GM13977 (cell line): ENCODE data around the gene GSG1L.
"Not testable (repeated sequence)": the region's sequence is repeated elsewhere in the genome, so short reads cannot be mapped to it uniquely, and the experiment has no call there.

ENCODE experiments used
- DNase-seq: peaks from one replicate; pipeline ENCODE4 v3.0.0; 2012; ENCODE audit warnings: low spot score
- CTCF ChIP-seq: IDR thresholded peaks from 2 replicates; pipeline ENCODE4 v1.5.1; 2012; ENCODE audit warnings: mild to moderate bottlenecking, control low read depth; ENCODE audit not compliant: insufficient read depth; ENCODE audit errors: extremely low read depth, missing control alignments
- in situ Hi-C: fragments of 300-500 bp; cut with MboI; formaldehyde crosslinking; loops from one replicate; pipeline ENCODE4 v1.12.0; 2022; ENCODE audit warnings: low sequenced_read_pairs, low pct_unique_long_range_greater_than_20kb, mixed read lengths, inconsistent platforms; ENCODE audit not compliant: unreplicated experiment

The GSG1L gene

GRCh38 chr16:27980919-27981700 lies 82.4 kb downstream of the GSG1L start:
- DNase-seq = no peak
- TF ChIP-seq CTCF = no peak
- in situ Hi-C loops = no loop called here

GRCh38 chr16:27980076-27980775 lies 83.3 kb downstream of the GSG1L start:
- DNase-seq = no peak
- TF ChIP-seq CTCF = no peak
- in situ Hi-C loops = no loop called here

GRCh38 chr16:27979668-27980067 lies 83.8 kb downstream of the GSG1L start:
- in situ Hi-C loops, DNase-seq: not testable (repeated sequence)

- TF ChIP-seq CTCF = no peak
- DNase-seq = no peak
- in situ Hi-C loops = no loop called here
Measured at GRCh38 chr16:27978876-27979275, 84.6 kb downstream of the GSG1L start.

GRCh38 chr16:27977966-27978365 lies 85.5 kb downstream of the GSG1L start:
- in situ Hi-C loops = no loop called here
- DNase-seq = no peak

GRCh38 chr16:27976990-27977389 lies 86.5 kb downstream of the GSG1L start:
- DNase-seq = no peak
- in situ Hi-C loops = no loop called here
- TF ChIP-seq CTCF = no peak

More at GRCh38 chr16:27977966-27978365, 85.5 kb downstream of the GSG1L start:
- no peak for TF ChIP-seq CTCF

GRCh38 chr16:27974896-27975540 lies 88.5 kb downstream of the GSG1L start:
- DNase-seq = no peak
- in situ Hi-C loops = no loop called here
- no peak for TF ChIP-seq CTCF
